GM12872 (cell line): ENCODE data around the gene DNASE1L3.
A peak's percentile ranks its signal among the peaks of the same experiment; 100 is the strongest.

Source experiments
- TF ChIP-seq, protein P1 (sequence below): IDR thresholded peaks from 3 replicates; pipeline ENCODE4 v1.5.1; 2011; ENCODE audit warnings: low read depth, mild to moderate bottlenecking, low read length, moderate library complexity; ENCODE audit not compliant: insufficient read depth

The DNASE1L3 gene

DNA sequence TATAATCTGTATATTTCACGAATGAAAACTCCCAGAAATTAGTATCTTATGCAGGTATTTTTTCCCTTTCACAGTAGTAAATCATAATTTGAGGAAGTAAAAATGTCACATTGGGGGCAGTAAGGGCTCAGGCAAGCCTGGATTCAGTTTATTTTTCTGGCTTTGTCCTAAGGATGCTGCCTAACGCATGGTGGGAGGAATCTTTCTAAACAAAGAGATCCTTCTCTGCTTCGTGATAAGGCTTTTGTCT is 35.7 kb downstream of the DNASE1L3 start:
- TF ChIP-seq, protein P1, sequence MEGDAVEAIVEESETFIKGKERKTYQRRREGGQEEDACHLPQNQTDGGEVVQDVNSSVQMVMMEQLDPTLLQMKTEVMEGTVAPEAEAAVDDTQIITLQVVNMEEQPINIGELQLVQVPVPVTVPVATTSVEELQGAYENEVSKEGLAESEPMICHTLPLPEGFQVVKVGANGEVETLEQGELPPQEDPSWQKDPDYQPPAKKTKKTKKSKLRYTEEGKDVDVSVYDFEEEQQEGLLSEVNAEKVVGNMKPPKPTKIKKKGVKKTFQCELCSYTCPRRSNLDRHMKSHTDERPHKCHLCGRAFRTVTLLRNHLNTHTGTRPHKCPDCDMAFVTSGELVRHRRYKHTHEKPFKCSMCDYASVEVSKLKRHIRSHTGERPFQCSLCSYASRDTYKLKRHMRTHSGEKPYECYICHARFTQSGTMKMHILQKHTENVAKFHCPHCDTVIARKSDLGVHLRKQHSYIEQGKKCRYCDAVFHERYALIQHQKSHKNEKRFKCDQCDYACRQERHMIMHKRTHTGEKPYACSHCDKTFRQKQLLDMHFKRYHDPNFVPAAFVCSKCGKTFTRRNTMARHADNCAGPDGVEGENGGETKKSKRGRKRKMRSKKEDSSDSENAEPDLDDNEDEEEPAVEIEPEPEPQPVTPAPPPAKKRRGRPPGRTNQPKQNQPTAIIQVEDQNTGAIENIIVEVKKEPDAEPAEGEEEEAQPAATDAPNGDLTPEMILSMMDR: no peak

DNA sequence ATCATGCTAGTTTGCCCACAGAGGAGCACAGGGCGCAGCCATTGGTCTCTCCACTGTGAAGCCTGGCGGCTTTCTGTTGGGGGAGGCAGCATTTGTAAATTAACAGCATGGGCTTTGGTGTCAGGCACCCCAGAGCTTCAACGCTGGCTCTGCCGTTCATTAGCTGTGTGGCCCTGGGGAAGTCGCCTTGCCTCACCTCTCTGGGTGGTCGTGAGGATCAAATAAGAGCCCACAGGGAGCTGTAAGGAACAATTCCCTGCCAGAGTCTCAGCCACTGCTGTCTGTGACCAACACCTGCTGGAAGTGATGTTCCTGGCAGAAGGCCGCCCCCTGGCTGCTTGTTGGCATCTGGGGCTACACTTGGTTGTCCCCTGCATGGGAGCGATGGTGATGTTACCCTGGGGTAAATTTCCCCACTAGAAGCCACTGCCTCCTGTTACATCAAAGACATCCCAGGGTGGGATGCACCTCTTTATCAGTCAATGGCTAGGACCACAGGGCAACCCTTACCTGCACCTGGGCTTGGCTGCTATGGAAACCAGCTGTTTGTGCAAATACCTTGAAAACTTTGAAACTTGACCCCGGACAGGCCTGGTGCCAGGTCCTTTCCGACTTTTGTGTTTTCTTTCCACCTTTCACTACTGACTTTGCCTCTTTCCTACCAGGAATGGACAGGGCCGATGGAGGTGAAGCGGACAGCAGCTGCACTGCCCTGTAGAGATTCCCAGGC is 36.9 kb downstream of the DNASE1L3 start:
- TF ChIP-seq, protein P1: peak; percentile 68

DNA sequence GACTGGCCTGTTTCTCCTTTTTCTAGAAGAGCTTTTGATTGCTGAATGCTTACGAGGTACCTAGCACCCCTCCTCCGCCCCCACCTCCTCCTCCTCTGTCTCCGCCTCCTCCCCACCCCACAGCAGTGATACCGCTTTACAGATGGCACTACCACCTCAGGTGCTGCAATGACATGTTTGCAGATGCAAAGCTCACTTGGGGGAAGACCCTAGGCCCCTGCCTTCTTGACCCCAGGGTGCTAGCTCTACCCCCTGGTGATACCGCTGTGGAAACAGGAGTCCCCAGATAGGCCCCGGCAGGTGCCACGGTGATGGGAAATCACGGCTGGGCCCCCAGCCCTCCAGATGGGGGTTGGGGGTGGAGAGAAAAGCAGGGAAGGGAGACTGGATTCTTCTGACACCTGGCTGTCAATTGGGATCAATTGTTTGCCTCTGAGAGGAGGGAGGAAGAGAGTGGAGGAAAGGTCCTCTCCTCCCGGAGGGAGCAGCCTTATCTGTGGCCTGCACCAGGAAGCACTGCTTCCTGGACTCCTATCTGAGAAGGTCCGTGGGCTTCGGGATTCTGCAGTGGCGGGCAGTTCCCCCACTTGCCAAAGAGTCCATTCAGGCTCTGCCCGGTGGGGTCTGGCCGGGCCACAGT is 37.6 kb downstream of the DNASE1L3 start:
- TF ChIP-seq, protein P1: no peak

DNA sequence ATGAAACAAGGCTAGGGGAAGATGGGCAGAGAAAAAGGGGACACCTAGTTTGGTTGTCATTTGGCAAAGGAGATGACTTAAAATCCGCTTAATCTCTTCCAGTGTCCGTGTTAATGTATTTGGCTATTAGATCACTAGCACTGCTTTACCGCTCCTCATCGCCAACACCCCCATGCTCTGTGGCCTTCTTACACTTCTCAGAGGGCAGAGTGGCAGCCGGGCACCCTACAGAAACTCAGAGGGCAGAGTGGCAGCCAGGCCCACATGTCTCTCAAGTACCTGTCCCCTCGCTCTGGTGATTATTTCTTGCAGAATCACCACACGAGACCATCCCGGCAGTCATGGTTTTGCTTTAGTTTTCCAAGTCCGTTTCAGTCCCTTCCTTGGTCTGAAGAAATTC is 39.6 kb downstream of the DNASE1L3 start:
- TF ChIP-seq, protein P1: no peak

DNA sequence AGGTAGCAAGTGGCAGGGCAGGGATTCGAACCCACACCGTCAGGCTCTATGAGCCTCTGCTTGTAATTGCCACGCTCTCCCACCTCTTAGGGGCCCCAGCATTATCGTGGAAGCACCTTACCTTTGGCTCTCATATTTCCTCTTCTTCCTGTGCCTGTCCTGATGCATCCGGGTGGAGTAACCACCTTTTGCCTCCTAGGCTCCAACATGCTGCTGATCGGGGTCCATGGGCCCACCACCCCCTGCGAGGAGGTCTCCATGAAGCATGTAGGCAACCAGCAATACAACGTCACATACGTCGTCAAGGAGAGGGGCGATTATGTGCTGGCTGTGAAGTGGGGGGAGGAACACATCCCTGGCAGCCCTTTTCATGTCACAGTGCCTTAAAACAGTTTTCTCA is 40.4 kb downstream of the DNASE1L3 start:
- TF ChIP-seq, protein P1: no peak

DNA sequence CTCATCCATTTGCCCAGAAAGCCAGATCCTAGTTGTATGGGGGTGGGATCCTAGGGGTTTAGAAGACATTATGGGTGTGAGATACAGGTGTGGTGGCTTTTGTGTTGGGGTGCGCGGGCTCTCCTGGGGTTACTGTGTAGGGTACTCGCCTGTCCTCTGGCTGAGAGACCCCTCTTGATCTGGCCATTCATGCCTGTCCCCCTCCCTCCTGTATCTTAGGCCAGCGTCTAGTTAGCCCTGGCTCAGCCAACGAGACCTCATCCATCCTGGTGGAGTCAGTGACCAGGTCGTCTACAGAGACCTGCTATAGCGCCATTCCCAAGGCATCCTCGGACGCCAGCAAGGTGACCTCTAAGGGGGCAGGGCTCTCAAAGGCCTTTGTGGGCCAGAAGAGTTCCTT is 41.4 kb downstream of the DNASE1L3 start:
- TF ChIP-seq, protein P1: no peak

DNA sequence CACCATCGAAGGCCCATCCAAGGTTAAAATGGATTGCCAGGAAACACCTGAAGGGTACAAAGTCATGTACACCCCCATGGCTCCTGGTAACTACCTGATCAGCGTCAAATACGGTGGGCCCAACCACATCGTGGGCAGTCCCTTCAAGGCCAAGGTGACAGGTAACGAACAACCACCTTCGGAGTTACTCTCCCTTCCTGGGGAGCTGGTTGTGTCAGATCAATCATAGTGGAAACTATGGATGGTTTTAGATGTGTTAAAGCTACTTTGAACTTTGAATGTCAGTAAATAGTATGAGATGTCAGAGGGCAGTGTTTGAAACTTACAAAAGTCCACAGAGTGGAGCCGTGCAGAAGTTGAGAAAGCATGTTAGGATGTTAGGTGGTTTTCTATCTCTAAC is 42.3 kb downstream of the DNASE1L3 start:
- TF ChIP-seq, protein P1: no peak
